Testis (tissue), 3 donors: ENCODE results near the gene KRTAP9-8. TPM values are rescaled to one million over a fixed set of nuclear protein-coding genes. Genes with fewer than 3 reads are reported as not detected.
"Not testable (repeated sequence)": the region's sequence is repeated elsewhere in the genome, so short reads cannot be mapped to it uniquely, and the experiment has no call there.

Experiments
- DNase-seq: peaks from one replicate; pipeline ENCODE4 v3.0.0-alpha.2; 2019
- H3K27ac ChIP-seq, 2 donors: fragments of 200-600 bp; sonication (generic); one replicate each; pipeline ENCODE4 v1.5.1; 2019
- H3K27me3 ChIP-seq: fragments of 200-600 bp; sonication (generic); one replicate; pipeline ENCODE4 v1.5.1; 2019
- H3K36me3 ChIP-seq: fragments of 200-600 bp; sonication (generic); one replicate; pipeline ENCODE4 v1.5.1; 2017; ENCODE audit warnings: low read depth; ENCODE audit errors: missing control alignments
- H3K4me1 ChIP-seq: fragments of 200-600 bp; sonication (generic); one replicate; pipeline ENCODE4 v1.5.1; 2019
- H3K4me3 ChIP-seq, 2 donors: fragments of 200-600 bp; sonication (generic); one replicate each; pipeline ENCODE4 v1.5.1; 2017 to 2019
- H3K9me3 ChIP-seq: fragments of 200-600 bp; sonication (generic); one replicate; pipeline ENCODE4 v1.5.1; 2017
- CTCF ChIP-seq, 3 experiments: fragments of 450-650 bp in 2 of 3; fragments of 200-600 bp in 1 of 3; sonication (generic) in 1 of 3; IDR thresholded peaks; one replicate each; pipeline ENCODE4 v1.5.1; 2016 to 2019; ENCODE audit warnings: antibody characterized with exemption in 3 of 3, mild to moderate bottlenecking in 2 of 3, moderate library complexity in 1 of 3
- POLR2A ChIP-seq: fragments of 450-650 bp; IDR thresholded peaks from one replicate; pipeline ENCODE4 v1.6.1; 2017; ENCODE audit warnings: antibody characterized with exemption, mild to moderate bottlenecking, moderate library complexity
- WGBS, 2 donors: methylation state at CpG; one replicate each; pipeline ENCODE4 v1.1.5; 2018; 5-methylcytosine and 5-hydroxymethylcytosine counted together
- intact Hi-C: fragments of 100-400 bp; cut with DNase I; formaldehyde crosslinking; loops from one replicate; pipeline ENCODE4 v1.15.1; 2023; ENCODE audit warnings: low total_unique reads
- polyA plus RNA-seq: library from polyadenylated mRNA; stranded (reverse); fragments of 350-450 nt; fragmentation: Illumina TruSeq; extraction: RNeasy Lipid Tissue Mini Kit (QIAGEN cat#74804); gene quantifications from one replicate; pipeline ENCODE4 v1.2.3, GENCODE V29; 2014; ENCODE audit warnings: low read depth, low replicate concordance; ENCODE audit not compliant: insufficient read depth
- total RNA-seq, 2 donors: library from RNA; depleted of rRNA; stranded (reverse); fragments of >200 nt; gene quantifications; one replicate each; pipeline ENCODE4 v1.2.3, GENCODE V29; 2016

KRTAP9-8 gene
- total and polyA plus RNA-seq, 3 donors from 2014 or later: not detected

- no peak for DNase-seq
- no peak overlapping the region for H3K4me3 ChIP-seq
- H3K36me3 ChIP-seq: no peaks in the 10 kb centered on the region
- H3K4me1 ChIP-seq: no peaks in the 10 kb centered on the region
- no peaks in the 10 kb centered on the region for H3K9me3 ChIP-seq
- H3K27ac ChIP-seq: no peak overlapping the region
- WGBS, 2 donors: 66 to 82% methylated on average over 2 of the region's 2 CpGs
- no peak for TF ChIP-seq POLR2A
- TF ChIP-seq CTCF (IDR thresholded peaks at IDR 0.05): no peak
- intact Hi-C loops: no loop called here
- no peaks in the 10 kb centered on the region for H3K27me3 ChIP-seq
Measured at GRCh38 chr17:41263212-41263611, 25.4 kb downstream of the KRTAP9-8 start.

- H3K27me3 ChIP-seq: no peaks in the 10 kb centered on the region
- H3K27ac ChIP-seq: no peak overlapping the region
- intact Hi-C loops: no loop called here
- H3K36me3 ChIP-seq: no peaks in the 10 kb centered on the region
- H3K9me3 ChIP-seq: no peaks in the 10 kb centered on the region
- TF ChIP-seq CTCF (IDR thresholded peaks at IDR 0.05): no peak
- DNase-seq: no peak
- H3K4me1 ChIP-seq: no peaks in the 10 kb centered on the region
- 73 to 84% methylated on average over 3 of the region's 3 CpGs for WGBS, 2 donors
- no peak overlapping the region for H3K4me3 ChIP-seq
Measured at GRCh38 chr17:41264599-41264998, 26.8 kb downstream of the KRTAP9-8 start.

GRCh38 chr17:41265078-41265477 lies 27.3 kb downstream of the KRTAP9-8 start, which contains the start of gene KRTAP9-6:
KRTAP9-6 (plus strand) TSS chr17:41265378; CDS start chr17:41265378, 0 bp downstream.
- H3K9me3 ChIP-seq: no peaks in the 10 kb centered on the region
- no peak for DNase-seq
- TF ChIP-seq CTCF (IDR thresholded peaks at IDR 0.05) (no peak), POLR2A (no peak)
- intact Hi-C loops: no loop called here
- H3K4me3 ChIP-seq: no peak within 1 kb of the TSS
- no peak within 1 kb of the TSS for H3K27ac ChIP-seq
- H3K4me1 ChIP-seq: no peaks in the 10 kb centered on the region
- H3K36me3 ChIP-seq: no peaks in the 10 kb centered on the region
- no peaks in the 10 kb centered on the region for H3K27me3 ChIP-seq
- WGBS, 2 donors: 31 to 36% methylated on average over 2 of the region's 2 CpGs

DNA sequence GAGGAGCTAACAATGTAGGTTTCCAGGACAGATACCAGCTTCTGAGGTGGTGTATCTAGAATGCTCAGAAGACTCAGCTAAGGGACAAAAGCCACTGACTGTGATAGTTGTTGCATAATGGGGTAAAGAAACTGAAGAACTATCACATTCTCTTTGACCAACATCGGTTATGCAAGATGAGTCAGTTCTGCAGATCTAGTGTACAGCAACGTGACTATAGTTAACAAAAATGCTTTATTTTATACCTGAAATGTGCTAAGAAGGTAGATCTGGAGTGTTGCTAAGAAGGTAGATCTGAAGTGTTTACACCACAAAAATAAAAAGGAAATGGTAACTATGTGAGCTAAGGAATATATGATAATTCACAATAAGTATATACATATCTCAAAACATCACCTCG lies 29.9 kb downstream of the KRTAP9-8 start:
- H3K27ac ChIP-seq: no peak overlapping the region
- no peaks in the 10 kb centered on the region for H3K36me3 ChIP-seq
- H3K4me3 ChIP-seq: no peak overlapping the region
- WGBS, 2 donors: no CpG with 5 or more reads among the region's 3 CpGs
- intact Hi-C loops: no loop called here
- H3K4me1 ChIP-seq: no peaks in the 10 kb centered on the region
- no peaks in the 10 kb centered on the region for H3K9me3 ChIP-seq
- no peaks in the 10 kb centered on the region for H3K27me3 ChIP-seq
- TF ChIP-seq CTCF (IDR thresholded peaks at IDR 0.05) (no peak), POLR2A (no peak)
- no peak for DNase-seq

- H3K27ac ChIP-seq, H3K36me3 ChIP-seq, DNase-seq, H3K4me3 ChIP-seq, H3K9me3 ChIP-seq, H3K4me1 ChIP-seq, H3K27me3 ChIP-seq, intact Hi-C loops: not testable (repeated sequence)
- no CpG with 5 or more reads among the region's 1 CpG for WGBS, 2 donors
Measured at GRCh38 chr17:41271323-41271722, 33.5 kb downstream of the KRTAP9-8 start.
